Loucy (cell line): ENCODE results near the gene DUSP28.

Source experiments
- H2AFZ ChIP-seq: fragments of 200-600 bp; sonication (generic); 2 replicates; pipeline ENCODE4 v1.6.0; 2016; ENCODE audit warnings: antibody characterized with exemption, mild to moderate bottlenecking, low read length, moderate library complexity
- H3F3A ChIP-seq: fragments of 200-600 bp; 2 replicates; pipeline ENCODE4 v1.6.0; 2016; ENCODE audit warnings: antibody characterized with exemption, low read depth, mild to moderate bottlenecking
- H3K27me3 ChIP-seq: fragments of 200-600 bp; sonication (generic); 2 replicates; pipeline ENCODE4 v1.6.1; 2014; ENCODE audit warnings: low read length, mild to moderate bottlenecking; ENCODE audit not compliant: insufficient read depth, poor library complexity, severe bottlenecking
- H3K36me3 ChIP-seq: fragments of 200-600 bp; sonication (generic); 2 replicates; pipeline ENCODE4 v1.6.1; 2016; ENCODE audit warnings: low read length; ENCODE audit not compliant: insufficient read depth
- H3K4me1 ChIP-seq: fragments of 200-600 bp; sonication (generic); 2 replicates; pipeline ENCODE4 v1.5.1; 2014; ENCODE audit warnings: low read length, mild to moderate bottlenecking; ENCODE audit not compliant: insufficient read depth, poor library complexity, severe bottlenecking
- H3K4me2 ChIP-seq: fragments of 200-600 bp; sonication (generic); 2 replicates; pipeline ENCODE4 v1.6.0; 2014; ENCODE audit warnings: antibody characterized with exemption, low read length, low read depth, mild to moderate bottlenecking; ENCODE audit not compliant: poor library complexity, severe bottlenecking
- H3K4me3 ChIP-seq: fragments of 200-600 bp; sonication (generic); 2 replicates; pipeline ENCODE4 v1.5.1; 2014; ENCODE audit warnings: low read length, mild to moderate bottlenecking, mixed read lengths; ENCODE audit not compliant: poor library complexity, severe bottlenecking
- H3K79me2 ChIP-seq: fragments of 200-600 bp; sonication (generic); 2 replicates; pipeline ENCODE4 v1.6.1; 2014; ENCODE audit warnings: low read length; ENCODE audit not compliant: insufficient read depth
- H3K9ac ChIP-seq: fragments of 200-600 bp; sonication (generic); 2 replicates; pipeline ENCODE4 v1.6.0; 2014; ENCODE audit warnings: mild to moderate bottlenecking, low read depth, low read length, moderate library complexity; ENCODE audit not compliant: poor library complexity, severe bottlenecking
- H3K9me2 ChIP-seq: fragments of 200-600 bp; sonication (generic); replicated peaks from 2 replicates; pipeline ENCODE4 v1.6.1; 2016; ENCODE audit warnings: low read depth, low read length, mixed read lengths
- H3K9me3 ChIP-seq: fragments of 200-600 bp; sonication (generic); 2 replicates; pipeline ENCODE4 v1.6.1; 2014; ENCODE audit warnings: mild to moderate bottlenecking, antibody characterized with exemption, low read length, low read depth; ENCODE audit not compliant: insufficient read depth
- H4K20me1 ChIP-seq: fragments of 200-600 bp; sonication (generic); 2 replicates; pipeline ENCODE4 v1.6.0; 2014; ENCODE audit warnings: antibody characterized with exemption, low read length, mild to moderate bottlenecking; ENCODE audit not compliant: insufficient read depth, poor library complexity, severe bottlenecking
- EZH2phosphoT487 ChIP-seq: fragments of 200-600 bp; IDR thresholded peaks from 2 replicates; pipeline ENCODE4 v1.6.1; 2018; ENCODE audit warnings: antibody characterized with exemption, mild to moderate bottlenecking, moderate library complexity, borderline replicate concordance
- TF ChIP-seq, protein P1 (sequence below): fragments of 200-600 bp; sonication (generic); conservative IDR thresholded peaks from 2 replicates; pipeline ENCODE4 v1.5.1; 2014; ENCODE audit warnings: mild to moderate bottlenecking, antibody characterized with exemption, low read length

DUSP28 gene

DNA sequence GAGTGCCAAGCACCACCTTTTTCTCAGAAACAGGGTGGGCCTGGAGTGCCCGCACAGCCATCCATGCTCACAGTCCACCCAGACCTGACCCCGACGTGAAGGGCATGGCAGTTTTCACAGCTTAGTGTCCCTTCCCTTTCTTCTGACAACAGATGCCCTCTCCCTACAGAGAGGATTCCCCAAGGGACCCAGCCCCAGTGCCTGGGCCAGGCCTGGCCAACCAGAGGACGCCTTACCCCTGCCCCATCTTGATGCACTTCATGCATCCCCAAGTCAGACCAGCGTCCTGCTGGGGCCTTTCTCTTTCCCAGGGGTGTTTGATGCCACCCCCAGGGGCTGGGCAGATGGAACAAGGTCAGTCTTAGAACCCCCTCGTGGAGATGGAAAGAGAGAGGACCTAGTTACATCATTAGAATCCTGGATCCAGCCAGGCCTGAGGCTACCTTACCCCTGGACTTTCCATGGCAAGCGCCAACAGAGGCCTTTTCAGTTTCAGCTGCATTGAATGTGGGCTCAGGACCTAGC lies 6.1 kb upstream of the DUSP28 start:
- no peak for TF ChIP-seq EZH2phosphoT487
- TF ChIP-seq, protein P1, sequence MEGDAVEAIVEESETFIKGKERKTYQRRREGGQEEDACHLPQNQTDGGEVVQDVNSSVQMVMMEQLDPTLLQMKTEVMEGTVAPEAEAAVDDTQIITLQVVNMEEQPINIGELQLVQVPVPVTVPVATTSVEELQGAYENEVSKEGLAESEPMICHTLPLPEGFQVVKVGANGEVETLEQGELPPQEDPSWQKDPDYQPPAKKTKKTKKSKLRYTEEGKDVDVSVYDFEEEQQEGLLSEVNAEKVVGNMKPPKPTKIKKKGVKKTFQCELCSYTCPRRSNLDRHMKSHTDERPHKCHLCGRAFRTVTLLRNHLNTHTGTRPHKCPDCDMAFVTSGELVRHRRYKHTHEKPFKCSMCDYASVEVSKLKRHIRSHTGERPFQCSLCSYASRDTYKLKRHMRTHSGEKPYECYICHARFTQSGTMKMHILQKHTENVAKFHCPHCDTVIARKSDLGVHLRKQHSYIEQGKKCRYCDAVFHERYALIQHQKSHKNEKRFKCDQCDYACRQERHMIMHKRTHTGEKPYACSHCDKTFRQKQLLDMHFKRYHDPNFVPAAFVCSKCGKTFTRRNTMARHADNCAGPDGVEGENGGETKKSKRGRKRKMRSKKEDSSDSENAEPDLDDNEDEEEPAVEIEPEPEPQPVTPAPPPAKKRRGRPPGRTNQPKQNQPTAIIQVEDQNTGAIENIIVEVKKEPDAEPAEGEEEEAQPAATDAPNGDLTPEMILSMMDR = no peak
- peaks cover 15% of the 10 kb centered on the region for H4K20me1 ChIP-seq

DNA sequence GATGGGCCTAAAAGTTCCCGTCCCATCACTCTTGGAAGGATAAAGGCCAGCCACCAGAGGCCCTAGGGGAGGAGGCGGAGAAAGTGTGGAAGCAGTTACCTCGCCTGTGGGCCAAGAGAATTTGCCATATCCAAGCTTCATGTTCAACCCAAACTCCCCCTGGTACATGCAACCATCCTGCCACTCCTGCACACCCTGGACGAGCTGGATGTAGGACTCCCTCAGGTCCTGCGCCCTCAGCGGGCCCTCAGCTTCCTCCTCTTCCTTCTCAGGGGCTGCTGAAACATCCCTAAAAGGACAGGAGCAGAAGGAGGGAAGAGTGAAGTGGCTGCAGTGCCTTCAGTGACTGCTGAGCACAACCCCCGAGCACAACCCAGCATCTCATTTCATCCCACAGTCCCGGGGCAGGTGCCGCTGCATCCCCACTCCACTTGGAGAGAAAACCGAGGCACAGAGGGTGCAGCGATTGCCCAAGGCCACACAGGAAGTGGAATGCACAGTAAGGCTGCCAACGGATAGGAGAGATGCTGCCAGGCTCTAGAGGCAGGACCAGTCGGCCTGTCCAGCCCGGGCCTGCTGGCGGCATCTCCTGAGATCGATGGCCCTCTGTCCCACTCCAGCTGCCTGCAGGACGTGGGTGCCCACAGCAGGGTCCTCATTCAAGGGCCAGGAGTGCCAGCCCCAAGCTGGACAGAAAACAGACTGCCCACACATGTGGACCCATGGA lies 5.2 kb upstream of the DUSP28 start:
- peaks cover 20% of the 10 kb centered on the region for H3K36me3 ChIP-seq
- H3K9me2 ChIP-seq = no peaks in the 10 kb centered on the region
- no peaks in the 10 kb centered on the region for H3F3A ChIP-seq
- no peaks in the 10 kb centered on the region for H3K27me3 ChIP-seq
- peaks cover 11% of the 10 kb centered on the region for H3K4me1 ChIP-seq
- no peak overlapping the region for H3K4me2 ChIP-seq
- no peak overlapping the region for H3K4me3 ChIP-seq
- H3K9me3 ChIP-seq = peaks cover 7% of the 10 kb centered on the region; the same call in 1 of the 2 replicates
- peaks cover 24% of the 10 kb centered on the region for H4K20me1 ChIP-seq
- H3K79me2 ChIP-seq = peaks cover 51% of the 10 kb centered on the region
- H3K9ac ChIP-seq = no peak overlapping the region
- TF ChIP-seq EZH2phosphoT487 = no peak
- TF ChIP-seq, protein P1 = no peak
- no peak overlapping the region for H2AFZ ChIP-seq

More for the DNA sequence above, 6.1 kb upstream of the DUSP28 start:
- H3K4me2 ChIP-seq = no peak overlapping the region
- no peaks in the 10 kb centered on the region for H3F3A ChIP-seq
- H2AFZ ChIP-seq = no peak overlapping the region
- peaks cover 7% of the 10 kb centered on the region; the same call in 1 of the 2 replicates for H3K9me3 ChIP-seq
- no peak overlapping the region for H3K4me3 ChIP-seq
- H3K4me1 ChIP-seq = peaks cover 2% of the 10 kb centered on the region
- H3K9ac ChIP-seq = no peak overlapping the region
- no peaks in the 10 kb centered on the region for H3K27me3 ChIP-seq
- peaks cover 42% of the 10 kb centered on the region for H3K79me2 ChIP-seq
- peaks cover 20% of the 10 kb centered on the region for H3K36me3 ChIP-seq
- H3K9me2 ChIP-seq = no peaks in the 10 kb centered on the region

DNA sequence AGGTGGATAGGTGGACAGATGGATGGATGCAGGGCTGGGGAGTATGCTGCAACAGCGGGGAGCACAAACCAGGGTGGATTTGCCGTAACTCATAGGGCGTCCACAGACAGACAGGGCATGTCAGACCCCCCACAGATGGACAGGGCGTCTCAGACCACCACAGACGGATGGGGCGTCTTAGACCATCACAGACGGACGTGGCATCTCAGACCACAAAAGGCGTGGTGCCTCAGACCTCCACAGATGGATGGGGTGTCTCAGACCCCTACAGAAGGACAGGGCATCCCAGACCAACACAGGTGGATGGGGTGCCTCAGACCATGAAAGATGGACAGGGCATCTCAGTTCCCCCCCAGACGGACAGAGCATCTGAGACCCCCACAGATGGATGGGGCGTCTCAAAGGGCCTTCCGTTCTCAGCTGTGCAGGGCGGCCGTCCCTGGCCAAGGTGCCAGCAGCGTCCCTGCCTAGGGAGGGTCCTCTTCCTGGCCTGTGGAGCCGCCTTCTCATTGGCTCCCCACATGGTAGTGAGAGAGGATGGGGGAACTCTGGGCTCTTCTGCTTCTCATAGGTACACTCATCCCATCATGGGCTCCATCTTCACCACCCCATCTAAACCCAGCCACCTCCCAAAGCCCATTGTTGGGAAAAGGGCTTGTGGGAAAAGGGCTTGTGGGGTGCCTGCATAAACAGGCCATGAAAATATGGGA lies 4.5 kb upstream of the DUSP28 start:
- Histone ChIP-seq H3K79me2 (peaks cover 54% of the 10 kb centered on the region), H3K4me2 (peak overlapping the region; percentile 34), H3K9ac (no peak overlapping the region), H3K4me3 (no peak overlapping the region), H3K4me1 (peaks cover 12% of the 10 kb centered on the region), H3F3A (no peaks in the 10 kb centered on the region), H4K20me1 (peaks cover 25% of the 10 kb centered on the region), H3K36me3 (peaks cover 18% of the 10 kb centered on the region), H3K9me2 (no peaks in the 10 kb centered on the region), H3K27me3 (no peaks in the 10 kb centered on the region), H2AFZ (no peak overlapping the region), H3K9me3 (peaks cover 5% of the 10 kb centered on the region; the same call in 1 of the 2 replicates)
- no peak for TF ChIP-seq EZH2phosphoT487
- TF ChIP-seq, protein P1 = no peak
